AG09309 (cell line): ENCODE results near the gene RPL41.

Source experiments
- DNase-seq: peaks from one replicate; pipeline ENCODE4 v3.0.0-alpha.2; 2010; ENCODE audit warnings: low read depth
- H3K4me3 ChIP-seq: 2 replicates; pipeline ENCODE4 v1.5.1; 2011; ENCODE audit warnings: mild to moderate bottlenecking, low read depth, low read length, moderate library complexity; ENCODE audit not compliant: control insufficient read depth
- TF ChIP-seq, protein P1 (sequence below): IDR thresholded peaks from 2 replicates; pipeline ENCODE4 v1.5.1; 2011; ENCODE audit warnings: mild to moderate bottlenecking, low read depth, low read length, inconsistent platforms; ENCODE audit not compliant: insufficient read depth, control insufficient read depth; ENCODE audit errors: missing control alignments

RPL41 gene

DNA sequence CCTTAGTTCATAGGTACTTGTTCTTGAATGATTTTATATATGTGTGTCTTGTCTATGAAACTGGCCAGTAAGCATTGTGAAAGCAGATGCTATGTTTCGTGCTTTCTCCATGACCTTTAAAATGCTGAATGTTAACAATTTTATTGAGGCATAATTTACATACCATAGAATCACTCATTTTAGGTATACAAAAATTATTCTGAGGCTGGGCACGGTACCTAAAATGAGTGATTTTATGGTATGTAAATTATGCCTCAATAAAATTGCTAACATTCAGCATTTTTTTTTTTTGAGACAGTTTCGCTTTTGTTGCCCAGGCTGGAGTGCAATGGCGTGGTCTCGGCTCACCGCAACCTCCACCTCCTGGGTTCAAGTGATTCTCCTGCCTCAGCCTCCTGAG lies 18.5 kb downstream of the RPL41 start:
- DNase-seq, result no peak
- TF ChIP-seq, protein P1, sequence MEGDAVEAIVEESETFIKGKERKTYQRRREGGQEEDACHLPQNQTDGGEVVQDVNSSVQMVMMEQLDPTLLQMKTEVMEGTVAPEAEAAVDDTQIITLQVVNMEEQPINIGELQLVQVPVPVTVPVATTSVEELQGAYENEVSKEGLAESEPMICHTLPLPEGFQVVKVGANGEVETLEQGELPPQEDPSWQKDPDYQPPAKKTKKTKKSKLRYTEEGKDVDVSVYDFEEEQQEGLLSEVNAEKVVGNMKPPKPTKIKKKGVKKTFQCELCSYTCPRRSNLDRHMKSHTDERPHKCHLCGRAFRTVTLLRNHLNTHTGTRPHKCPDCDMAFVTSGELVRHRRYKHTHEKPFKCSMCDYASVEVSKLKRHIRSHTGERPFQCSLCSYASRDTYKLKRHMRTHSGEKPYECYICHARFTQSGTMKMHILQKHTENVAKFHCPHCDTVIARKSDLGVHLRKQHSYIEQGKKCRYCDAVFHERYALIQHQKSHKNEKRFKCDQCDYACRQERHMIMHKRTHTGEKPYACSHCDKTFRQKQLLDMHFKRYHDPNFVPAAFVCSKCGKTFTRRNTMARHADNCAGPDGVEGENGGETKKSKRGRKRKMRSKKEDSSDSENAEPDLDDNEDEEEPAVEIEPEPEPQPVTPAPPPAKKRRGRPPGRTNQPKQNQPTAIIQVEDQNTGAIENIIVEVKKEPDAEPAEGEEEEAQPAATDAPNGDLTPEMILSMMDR, result no peak
- H3K4me3 ChIP-seq, result no peak overlapping the region

DNA sequence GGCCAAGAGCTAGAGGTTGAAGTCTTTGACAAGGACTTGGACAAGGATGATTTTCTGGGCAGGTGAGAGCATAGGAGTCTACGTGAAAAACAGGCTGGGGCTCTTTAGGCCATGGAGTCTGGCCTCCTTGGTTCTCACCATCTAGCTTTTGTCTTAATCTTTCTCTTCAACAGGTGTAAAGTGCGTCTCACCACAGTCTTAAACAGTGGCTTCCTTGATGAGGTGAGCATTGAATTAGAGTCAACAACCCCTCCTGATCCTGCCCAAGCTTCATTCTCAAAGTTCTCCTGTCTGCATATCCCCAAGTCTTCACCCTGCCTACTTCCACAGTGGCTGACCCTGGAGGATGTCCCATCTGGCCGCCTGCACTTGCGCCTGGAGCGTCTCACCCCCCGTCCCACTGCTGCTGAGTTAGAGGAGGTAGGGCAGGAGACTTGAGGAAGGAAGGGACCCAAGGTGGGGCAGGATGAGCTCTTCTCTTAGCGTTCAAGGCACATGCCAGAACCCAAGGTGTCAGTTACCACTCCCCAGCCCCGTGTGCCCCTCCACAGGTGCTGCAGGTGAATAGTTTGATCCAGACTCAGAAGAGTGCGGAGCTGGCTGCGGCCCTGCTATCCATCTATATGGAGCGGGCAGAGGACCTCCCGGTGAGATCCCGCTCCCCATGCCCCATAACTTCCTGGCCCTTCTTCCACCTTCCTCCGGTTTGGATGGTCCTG lies 21.6 kb downstream of the RPL41 start:
- TF ChIP-seq, protein P1, result no peak
- no peak for DNase-seq
- H3K4me3 ChIP-seq, result no peak overlapping the region

DNA sequence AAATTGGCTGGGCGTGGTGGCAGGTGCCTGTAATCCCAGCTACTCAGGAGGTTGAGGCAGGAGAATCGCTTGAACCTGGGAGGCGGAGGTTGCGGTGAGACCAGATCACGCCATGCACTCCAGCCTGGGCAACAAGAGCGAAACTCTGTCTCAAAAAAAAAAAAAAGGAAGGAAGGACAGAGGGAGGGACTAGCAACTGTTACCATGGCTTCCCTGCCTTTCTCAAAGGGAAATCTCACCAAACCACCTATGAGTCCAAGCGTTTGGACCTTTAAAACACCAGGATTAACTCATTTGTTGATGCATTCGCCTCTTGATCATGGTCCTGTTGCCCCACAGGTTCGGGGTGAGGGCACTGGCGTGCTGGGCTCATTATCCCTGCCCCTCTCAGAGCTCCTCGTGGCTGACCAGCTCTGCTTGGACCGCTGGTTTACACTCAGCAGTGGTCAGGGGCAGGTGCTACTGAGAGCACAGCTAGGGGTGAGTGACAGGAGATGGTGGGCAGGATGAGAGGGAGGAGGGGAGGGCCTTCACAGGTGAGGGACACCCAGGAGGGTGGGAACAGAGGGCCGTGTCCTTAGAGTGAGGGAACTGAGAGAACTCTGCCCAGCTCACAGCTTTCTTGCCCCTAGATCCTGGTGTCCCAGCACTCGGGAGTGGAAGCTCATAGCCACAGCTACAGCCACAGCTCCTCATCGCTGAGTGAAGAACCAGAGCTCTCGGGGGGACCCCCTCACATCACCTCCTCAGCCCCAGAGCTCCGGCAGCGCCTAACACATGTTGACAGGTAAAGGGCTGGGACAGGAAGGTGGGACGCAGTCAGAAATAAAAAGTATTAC lies 25.7 kb downstream of the RPL41 start:
- DNase-seq, result no peak
- H3K4me3 ChIP-seq, result no peak overlapping the region
- TF ChIP-seq, protein P1, result no peak

DNA sequence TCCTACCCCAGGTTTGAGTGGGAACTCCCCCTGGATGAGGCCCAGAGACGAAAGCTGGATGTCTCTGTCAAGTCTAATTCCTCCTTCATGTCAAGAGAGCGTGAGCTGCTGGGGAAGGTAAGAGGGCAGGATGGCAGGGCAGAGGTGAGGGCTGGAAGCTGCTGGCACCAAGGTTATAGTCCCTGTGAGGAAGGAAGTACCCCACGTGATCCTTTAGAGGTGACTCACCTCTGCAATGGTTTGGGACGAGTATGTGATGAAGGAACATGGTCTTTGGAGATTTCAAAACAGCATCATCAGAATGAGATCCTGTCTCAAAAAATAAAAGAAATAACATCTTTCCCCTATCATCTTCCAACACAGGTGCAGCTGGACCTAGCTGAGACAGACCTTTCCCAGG lies 26.8 kb downstream of the RPL41 start:
- no peak for DNase-seq
- no peak overlapping the region for H3K4me3 ChIP-seq
- TF ChIP-seq, protein P1, result no peak

DNA sequence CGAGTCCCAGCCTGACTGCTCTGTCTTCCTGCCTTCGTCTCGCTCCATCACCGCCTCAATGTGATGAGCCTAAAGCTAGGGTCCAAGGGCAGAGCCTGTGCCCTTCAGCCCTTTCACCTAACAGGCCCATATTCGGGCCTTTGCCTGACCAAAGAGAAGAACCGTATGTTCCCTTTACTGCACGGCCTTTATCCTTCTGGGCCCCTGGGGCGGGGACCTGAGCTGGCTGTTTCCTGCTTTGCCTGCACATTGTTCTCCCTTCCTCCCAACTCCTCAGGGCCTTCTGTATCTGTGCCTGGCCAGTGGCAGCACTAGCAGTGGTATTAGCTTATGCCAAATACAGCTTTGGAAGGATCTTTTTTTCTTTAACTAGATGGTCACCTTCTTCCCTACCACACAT lies 27.4 kb downstream of the RPL41 start:
- DNase-seq, result no peak
- TF ChIP-seq, protein P1, result no peak
- H3K4me3 ChIP-seq, result no peak overlapping the region

DNA sequence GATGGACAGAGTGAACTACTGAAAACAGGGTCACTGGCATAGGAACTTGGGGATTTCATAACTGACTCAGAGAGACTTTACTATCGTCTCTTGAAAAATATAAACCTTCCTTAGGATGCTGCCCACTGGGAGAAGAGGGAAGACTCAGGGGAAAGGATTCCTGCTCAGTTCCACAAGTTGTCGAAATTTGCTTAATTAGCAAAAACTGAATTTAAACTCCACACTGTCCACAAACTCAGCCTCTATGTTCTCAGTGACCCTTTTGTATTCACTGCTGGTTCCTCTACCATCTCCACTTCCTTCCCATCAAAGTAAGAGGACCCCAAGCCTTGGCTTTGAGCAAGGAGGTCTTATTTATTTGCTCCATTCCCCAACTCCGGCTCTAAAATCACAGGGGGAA lies 28.8 kb downstream of the RPL41 start:
- no peak for DNase-seq
- TF ChIP-seq, protein P1, result no peak
- no peak overlapping the region for H3K4me3 ChIP-seq
